GM12873 (cell line): ENCODE measurements around the gene CPED1.

Source experiments
- CTCF ChIP-seq: IDR thresholded peaks from 2 replicates; pipeline ENCODE4 v1.5.1; 2012; ENCODE audit warnings: low read depth, mild to moderate bottlenecking, moderate library complexity, low read length, control low read depth; ENCODE audit not compliant: insufficient read depth; ENCODE audit errors: missing control alignments

The CPED1 gene

DNA sequence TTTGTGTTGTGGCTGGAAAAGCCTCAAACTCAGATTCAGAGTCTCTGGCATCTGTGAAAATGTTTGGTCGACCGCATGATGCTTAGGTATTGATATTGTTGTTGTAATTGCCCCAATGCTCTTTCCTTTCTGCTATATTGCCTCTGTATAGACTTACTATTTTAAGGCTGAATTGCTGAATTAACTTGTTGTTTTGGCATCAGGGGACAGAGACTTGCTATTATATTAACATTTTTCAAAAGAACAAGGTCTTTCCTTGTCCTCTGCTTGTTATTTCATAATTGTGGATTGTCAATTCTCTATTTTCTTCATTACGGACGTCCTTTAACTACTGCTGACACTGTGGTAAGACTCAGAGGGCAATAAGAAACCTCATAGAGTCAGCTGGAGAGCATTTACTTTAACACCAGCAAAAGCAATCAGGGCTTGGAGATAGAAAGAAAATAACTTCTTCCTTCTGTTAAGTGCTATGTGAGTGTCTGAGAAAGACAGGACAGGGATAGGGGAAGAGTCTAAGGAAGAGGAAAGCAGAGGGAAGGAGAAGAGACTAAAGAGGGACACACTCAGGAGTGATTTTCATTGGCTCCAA, 17.6 kb downstream of the CPED1 start:
- no peak for TF ChIP-seq CTCF

- no peak for TF ChIP-seq CTCF
Measured at GRCh38 chr7:121006711-121007315, 18.3 kb downstream of the CPED1 start.

DNA sequence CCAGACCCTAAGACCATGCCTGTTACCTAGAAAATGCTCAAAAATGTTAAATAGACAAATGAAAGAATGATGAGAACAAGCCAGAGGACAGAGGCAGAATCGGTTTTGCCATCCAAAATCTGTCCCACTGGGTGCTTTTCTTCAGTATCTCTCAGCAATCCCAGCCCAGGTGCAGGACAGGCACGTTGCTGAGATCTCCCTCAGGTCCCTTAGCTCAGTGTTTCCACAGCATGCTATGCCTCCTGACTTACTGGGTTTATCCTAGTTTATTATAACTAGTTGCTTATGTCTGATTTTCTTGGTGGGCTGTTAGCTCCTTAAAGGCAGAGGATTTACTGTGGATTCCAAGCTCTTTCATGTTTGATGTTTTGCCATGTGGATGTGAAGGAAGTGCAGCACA, 20.3 kb downstream of the CPED1 start:
- TF ChIP-seq CTCF = no peak

GRCh38 chr7:121011401-121011800, 22.9 kb downstream of the CPED1 start:
- TF ChIP-seq CTCF = no peak

DNA sequence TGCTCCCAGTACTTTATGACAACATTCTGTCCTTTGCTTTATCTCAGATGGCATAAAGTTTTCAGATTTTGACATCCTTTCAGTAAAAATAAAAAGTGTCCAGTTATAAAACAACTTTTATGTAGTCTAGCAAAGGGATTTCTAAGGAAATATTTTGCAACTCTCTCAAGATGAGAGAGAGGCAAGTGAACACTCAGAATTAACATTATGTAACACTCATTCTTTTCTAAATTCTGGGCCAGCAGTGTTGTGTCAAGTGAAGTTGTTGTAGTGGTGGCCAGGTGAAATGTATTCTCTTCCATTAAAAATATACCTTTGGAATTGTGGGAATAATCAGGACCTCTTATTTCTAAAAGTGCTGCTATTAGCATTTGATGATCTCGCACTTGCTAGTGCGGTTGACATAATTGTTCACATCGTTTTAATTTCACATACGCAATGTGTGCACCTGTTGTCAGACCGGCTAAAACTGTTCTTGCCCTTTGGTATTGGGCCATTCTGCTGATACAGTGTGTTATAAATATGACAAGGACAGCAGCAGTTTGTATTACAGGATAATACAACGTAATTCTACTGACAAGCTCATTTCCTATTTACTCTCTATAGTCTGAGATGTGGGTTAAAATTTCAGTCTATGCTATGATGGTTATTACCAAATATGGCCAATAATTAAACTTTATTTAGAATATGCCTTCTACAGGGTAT, 23.8 kb downstream of the CPED1 start:
- no peak for TF ChIP-seq CTCF

DNA sequence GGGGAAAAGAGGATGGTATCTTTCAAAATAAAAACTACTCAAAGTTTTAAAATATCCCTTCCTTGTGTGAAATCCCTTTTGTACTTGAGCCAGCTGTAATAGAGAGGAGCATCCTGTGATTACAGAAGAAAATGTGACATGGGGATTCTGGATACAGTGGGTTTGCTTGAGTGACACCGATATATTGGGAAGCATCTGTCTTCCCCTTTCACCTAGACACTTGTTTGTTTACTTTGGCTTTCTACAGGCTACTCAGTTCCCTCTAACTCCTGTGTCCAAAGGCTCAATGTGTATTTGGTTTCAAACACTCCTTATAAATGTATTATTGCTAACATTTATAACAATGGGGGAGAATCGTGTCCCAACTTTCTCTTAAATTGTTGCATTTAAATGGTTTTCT, 24.4 kb downstream of the CPED1 start:
- TF ChIP-seq CTCF = no peak

- no peak for TF ChIP-seq CTCF
Measured at GRCh38 chr7:121015560-121015959, 27.0 kb downstream of the CPED1 start.
